HG03521 (cell line): ENCODE data around the gene REC114.
"Not testable (repeated sequence)": the region's sequence is repeated elsewhere in the genome, so short reads cannot be mapped to it uniquely, and the experiment has no call there.

ENCODE experiments used
- ATAC-seq: cut with Tn5 transposase; IDR thresholded peaks from one replicate; pipeline ENCODE4 v1.9.1; 2021; ENCODE audit warnings: mild to moderate bottlenecking, moderate library complexity; ENCODE audit not compliant: unreplicated experiment

Gene REC114

DNA sequence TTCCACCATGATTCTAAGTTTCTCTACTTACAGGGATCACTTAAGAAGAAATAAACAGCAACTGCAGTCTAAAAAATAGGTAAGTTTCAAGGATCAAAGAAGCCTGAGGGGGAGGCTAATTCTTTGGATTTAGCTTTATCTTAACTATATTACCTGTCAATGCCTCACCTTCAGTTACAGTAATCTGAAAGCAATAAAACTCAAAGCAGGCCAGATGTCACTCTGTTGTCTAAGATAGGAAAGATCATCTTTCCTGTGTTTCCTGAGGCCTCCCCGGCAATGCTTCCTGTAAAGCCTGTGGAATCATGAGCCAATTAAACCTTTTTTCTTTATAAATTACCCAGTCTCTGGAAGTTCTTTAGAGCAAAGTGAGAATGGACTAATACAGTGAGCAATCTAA lies 130.1 kb downstream of the REC114 start:
- ATAC-seq: no peak

GRCh38 chr15:73573572-73573971 lies 130.6 kb downstream of the REC114 start:
- ATAC-seq: no peak

DNA sequence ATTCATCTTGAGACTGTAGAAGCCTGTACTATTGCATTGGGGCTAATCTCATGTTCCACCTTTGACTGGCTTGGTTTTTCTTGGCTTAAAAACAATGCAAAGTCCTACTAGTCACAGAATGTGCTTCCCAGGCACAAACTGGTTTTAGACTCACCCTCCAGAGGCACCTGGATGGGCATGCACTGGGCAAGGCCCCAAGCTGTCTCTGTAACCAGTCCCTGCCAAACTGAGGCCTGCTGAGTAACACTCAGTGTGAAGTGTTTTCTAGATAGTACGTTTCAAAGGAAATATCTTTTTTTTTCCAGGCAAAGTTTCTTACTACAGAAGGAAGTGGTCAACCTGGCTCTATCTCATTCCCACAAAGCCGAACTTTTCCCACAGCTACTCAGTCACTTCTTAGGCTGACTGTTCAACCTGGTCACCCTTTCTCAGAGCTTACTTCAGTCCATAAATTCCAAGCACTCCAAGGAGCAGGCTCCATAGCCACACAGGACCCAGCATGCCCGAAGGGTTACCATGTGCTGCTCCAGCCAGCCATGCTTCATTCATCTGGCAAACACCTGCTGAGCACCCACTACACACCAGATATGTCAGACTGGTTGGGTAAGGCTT lies 132.8 kb downstream of the REC114 start:
- no peak for ATAC-seq

DNA sequence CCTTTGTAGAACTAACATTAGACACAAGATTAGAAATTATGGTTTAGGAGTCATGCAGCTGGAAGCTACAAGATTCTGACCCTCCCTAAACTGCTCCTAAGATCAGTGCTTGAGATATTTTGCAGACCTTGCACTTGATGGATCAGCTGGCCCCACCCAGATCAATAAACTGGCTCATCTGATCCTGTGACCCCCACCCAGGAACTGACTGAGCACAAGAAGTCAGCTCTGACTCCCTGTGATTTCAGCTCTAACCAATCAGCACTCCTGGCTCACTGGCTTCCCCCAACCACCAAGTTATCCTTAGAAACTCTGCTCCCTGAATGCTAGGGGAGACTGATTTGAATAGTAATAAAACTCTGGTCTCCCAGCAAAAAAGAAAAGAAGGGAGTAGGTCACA lies 134.6 kb downstream of the REC114 start:
- not testable (repeated sequence) for ATAC-seq

- ATAC-seq: no peak
These were observed 135.1 kb downstream of the REC114 start for GRCh38 chr15:73578026-73578425.

GRCh38 chr15:73582851-73583379 lies 140.0 kb downstream of the REC114 start:
- ATAC-seq: no peak

GRCh38 chr15:73583544-73583943 lies 140.6 kb downstream of the REC114 start:
- ATAC-seq: no peak

- ATAC-seq: no peak
These were observed 141.9 kb downstream of the REC114 start for GRCh38 chr15:73584699-73585420.

DNA sequence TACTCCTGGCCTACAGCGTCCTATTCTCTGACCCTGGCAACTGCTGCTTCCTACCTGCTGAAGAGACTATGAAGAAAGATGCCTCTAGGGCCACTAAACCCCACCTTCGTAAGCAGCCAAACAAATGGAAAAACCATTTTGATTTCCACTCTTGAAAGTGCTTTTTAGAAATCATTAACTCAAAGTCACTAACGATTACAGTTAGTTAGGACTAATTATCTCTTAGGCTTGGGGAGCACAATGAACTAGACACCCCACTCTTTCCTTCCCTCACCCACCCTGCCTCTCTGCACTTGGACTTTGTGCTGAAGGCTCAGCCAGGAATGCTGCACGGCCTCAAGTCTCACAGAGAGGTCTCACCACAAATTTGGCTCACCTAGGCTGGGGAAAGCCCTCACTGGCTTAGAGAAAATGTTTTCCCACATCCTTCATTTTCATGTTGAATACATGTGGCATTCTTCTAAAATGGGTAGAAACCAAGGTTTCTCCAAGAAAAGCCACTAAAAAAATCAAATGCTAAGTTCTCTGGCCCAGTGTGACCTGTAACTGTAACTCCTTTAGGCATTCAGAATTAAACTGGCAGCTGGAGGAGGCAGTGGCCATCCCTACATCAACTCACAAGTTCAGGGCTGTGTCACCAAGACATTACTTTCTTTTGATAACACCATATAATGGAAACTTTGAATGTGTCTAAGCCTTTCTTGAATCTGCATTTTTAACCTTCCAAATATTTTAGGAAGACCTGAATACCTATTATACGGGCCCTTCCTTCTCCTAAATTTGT lies 143.1 kb downstream of the REC114 start:
- no peak for ATAC-seq

- ATAC-seq: no peak
These were observed 146.8 kb downstream of the REC114 start for GRCh38 chr15:73589766-73590165.

DNA sequence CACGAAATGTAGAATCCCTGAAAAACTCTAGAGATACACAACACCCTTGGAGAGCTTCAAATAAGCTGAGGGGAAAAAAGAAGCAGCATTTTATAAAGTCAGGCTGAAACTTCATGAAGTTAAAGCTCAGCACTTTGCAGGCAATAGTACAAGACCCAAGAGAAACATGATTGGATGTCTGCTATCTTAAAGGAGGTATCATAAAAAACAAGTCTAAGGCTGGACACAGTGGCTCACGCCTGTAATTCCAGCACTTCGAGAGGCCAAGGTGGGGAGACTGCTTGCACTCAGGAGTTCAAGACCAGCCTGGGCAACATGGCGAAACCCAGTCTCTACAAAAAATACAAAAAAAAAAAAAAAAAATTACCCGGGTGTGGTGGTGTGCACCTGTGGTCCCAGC lies 147.3 kb downstream of the REC114 start:
- no peak for ATAC-seq

- ATAC-seq: no peak
These were observed 150.5 kb downstream of the REC114 start for GRCh38 chr15:73593304-73594074.

DNA sequence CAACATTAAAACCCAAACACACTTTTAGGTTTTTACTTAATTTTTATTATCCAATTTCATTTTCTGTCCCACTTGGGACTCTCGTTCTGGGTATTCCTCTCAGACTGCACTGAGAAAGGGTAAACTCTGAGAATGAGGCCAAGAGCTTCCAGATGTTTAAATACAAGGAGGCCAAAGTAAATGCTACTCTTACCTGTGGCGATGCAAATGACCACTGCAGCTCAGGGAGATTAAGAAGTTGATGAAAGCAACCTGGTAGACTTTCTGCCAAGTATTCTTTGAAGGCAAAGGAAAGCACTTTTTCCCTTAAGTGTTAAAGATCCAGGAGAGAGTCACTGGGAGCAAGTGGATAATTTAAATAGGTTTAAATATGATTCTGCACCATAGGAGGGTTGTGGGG lies 151.1 kb downstream of the REC114 start:
- no peak for ATAC-seq

DNA sequence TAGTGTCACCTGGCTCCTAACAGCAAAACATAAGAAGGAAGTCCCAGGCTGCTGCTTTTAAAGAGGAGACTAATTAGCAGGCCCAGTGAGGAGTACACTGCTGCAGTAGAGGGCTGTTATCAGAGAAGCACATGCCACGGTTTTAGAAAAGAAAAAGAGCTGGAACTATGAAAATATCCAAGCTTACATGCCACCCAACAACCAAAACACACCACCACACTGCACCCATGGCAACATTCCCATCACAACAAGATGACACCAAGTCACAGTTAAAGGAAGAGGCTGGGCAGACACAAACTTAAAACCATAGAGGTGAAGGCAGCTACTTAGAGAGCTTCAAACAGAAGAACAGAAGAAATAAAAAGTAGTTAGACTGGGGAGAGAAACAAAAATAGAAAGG lies 153.2 kb downstream of the REC114 start:
- ATAC-seq: no peak

- ATAC-seq: no peak
These were observed 154.2 kb downstream of the REC114 start for GRCh38 chr15:73597036-73597638.

DNA sequence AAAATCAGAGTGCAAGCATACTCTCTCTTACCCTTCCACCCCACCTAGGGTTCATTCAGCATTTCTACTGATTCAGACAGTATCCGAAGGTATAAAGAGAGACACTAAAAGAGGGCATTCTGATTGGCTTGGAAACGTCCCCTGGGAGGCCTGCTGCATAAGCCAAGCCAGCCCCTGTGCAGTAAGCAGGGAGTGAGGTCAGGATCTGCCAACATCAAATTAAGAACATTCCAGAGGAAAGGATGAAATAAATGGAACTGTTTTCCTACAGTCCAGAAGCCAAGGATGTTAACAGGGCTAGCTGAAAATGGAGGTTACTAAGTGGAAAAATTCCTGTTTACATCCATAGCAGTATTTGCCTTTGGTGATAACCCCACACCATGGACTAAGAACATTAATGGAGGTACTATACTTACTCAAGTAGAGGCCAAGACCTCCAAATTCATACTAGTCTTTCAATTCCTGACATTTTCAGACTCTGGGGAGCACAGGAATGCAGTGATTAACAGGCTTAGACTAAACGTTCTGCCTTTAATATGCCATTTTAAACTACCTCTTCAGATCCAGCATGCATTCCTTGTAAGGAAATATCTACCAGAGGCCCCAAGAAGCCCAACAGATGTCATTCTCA lies 155.7 kb downstream of the REC114 start:
- ATAC-seq: no peak

GRCh38 chr15:73599934-73600333 lies 157.0 kb downstream of the REC114 start:
- no peak for ATAC-seq

GRCh38 chr15:73600413-73601335 lies 157.7 kb downstream of the REC114 start:
- no peak for ATAC-seq
